HS-27A (cell line): ENCODE data around the gene SATL1.
"Not testable (repeated sequence)": the region's sequence is repeated elsewhere in the genome, so short reads cannot be mapped to it uniquely, and the experiment has no call there.

Source experiments
- DNase-seq: peaks from one replicate; pipeline ENCODE4 v3.0.0-alpha.2; 2012; ENCODE audit warnings: low read depth, missing footprints

Gene SATL1

GRCh38 chrX:85108165-85108564 lies 135.4 kb downstream of the SATL1 start:
- DNase-seq, result no peak

- no peak for DNase-seq
Measured at GRCh38 chrX:85107407-85107806, 136.2 kb downstream of the SATL1 start.

- no peak for DNase-seq
Measured at GRCh38 chrX:85089321-85089840, 154.2 kb downstream of the SATL1 start.

- no peak for DNase-seq
Measured at GRCh38 chrX:85084770-85085393, 158.7 kb downstream of the SATL1 start.

GRCh38 chrX:85077247-85077646 lies 166.3 kb downstream of the SATL1 start:
- DNase-seq, result not testable (repeated sequence)

- no peak for DNase-seq
Measured at GRCh38 chrX:85065512-85066198, 177.9 kb downstream of the SATL1 start.

GRCh38 chrX:85052636-85053343 lies 190.8 kb downstream of the SATL1 start:
- DNase-seq, result peak; percentile 55

GRCh38 chrX:85052205-85052604 lies 191.4 kb downstream of the SATL1 start:
- no peak for DNase-seq

- DNase-seq, result no peak
Measured at GRCh38 chrX:85051627-85052026, 192.0 kb downstream of the SATL1 start.
